ENCODE measurements around the gene CALN1. TPM values are rescaled to one million over a fixed set of nuclear protein-coding genes. Genes with fewer than 3 reads are reported as not detected.

The CALN1 gene
- total and polyA plus RNA-seq, 2 of the 8 experiments (the other 6 are each of a cell fraction or from before 2014, with no cell fraction given), result 6.4 to 15.2 TPM

DNA sequence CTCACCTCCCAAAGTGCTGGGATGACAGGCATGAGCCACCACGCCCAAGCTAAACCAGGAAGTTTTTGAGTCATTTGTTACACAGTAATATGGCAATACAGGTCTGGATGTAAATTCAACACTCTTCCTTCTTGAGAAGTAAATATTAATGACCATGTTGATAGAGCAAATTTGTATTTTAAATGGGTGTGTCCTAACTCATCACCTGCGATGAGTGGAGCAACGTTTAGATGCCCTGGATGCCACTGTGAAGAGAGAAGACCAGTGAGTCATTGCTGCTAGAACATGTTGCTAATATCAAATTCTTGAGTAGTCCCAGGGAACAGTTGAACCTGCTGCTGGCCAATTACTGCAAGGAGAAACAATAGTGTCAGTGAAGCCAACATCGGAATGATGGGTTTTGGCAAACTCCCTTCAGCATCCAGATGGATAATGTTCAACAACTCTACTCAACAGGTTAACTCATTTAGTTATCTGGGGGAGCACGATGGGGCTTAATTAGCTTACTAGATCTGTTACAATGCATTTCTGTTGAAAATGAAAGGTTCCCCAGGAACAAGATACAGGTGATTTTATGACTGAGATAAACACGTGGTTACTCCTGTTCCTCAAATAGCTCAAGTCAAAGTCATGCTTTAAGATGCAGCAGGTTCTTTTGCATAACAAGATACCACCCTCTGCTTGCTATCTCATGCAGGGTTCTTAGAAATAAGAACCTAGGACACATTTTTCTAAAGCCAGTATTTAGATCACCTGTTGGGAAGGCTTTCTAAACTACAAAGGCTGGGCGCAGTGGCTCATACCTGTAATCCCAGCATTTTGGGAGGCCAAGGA lies 146.8 kb downstream of the CALN1 start (continued):
- TF ChIP-seq, protein P1, sequence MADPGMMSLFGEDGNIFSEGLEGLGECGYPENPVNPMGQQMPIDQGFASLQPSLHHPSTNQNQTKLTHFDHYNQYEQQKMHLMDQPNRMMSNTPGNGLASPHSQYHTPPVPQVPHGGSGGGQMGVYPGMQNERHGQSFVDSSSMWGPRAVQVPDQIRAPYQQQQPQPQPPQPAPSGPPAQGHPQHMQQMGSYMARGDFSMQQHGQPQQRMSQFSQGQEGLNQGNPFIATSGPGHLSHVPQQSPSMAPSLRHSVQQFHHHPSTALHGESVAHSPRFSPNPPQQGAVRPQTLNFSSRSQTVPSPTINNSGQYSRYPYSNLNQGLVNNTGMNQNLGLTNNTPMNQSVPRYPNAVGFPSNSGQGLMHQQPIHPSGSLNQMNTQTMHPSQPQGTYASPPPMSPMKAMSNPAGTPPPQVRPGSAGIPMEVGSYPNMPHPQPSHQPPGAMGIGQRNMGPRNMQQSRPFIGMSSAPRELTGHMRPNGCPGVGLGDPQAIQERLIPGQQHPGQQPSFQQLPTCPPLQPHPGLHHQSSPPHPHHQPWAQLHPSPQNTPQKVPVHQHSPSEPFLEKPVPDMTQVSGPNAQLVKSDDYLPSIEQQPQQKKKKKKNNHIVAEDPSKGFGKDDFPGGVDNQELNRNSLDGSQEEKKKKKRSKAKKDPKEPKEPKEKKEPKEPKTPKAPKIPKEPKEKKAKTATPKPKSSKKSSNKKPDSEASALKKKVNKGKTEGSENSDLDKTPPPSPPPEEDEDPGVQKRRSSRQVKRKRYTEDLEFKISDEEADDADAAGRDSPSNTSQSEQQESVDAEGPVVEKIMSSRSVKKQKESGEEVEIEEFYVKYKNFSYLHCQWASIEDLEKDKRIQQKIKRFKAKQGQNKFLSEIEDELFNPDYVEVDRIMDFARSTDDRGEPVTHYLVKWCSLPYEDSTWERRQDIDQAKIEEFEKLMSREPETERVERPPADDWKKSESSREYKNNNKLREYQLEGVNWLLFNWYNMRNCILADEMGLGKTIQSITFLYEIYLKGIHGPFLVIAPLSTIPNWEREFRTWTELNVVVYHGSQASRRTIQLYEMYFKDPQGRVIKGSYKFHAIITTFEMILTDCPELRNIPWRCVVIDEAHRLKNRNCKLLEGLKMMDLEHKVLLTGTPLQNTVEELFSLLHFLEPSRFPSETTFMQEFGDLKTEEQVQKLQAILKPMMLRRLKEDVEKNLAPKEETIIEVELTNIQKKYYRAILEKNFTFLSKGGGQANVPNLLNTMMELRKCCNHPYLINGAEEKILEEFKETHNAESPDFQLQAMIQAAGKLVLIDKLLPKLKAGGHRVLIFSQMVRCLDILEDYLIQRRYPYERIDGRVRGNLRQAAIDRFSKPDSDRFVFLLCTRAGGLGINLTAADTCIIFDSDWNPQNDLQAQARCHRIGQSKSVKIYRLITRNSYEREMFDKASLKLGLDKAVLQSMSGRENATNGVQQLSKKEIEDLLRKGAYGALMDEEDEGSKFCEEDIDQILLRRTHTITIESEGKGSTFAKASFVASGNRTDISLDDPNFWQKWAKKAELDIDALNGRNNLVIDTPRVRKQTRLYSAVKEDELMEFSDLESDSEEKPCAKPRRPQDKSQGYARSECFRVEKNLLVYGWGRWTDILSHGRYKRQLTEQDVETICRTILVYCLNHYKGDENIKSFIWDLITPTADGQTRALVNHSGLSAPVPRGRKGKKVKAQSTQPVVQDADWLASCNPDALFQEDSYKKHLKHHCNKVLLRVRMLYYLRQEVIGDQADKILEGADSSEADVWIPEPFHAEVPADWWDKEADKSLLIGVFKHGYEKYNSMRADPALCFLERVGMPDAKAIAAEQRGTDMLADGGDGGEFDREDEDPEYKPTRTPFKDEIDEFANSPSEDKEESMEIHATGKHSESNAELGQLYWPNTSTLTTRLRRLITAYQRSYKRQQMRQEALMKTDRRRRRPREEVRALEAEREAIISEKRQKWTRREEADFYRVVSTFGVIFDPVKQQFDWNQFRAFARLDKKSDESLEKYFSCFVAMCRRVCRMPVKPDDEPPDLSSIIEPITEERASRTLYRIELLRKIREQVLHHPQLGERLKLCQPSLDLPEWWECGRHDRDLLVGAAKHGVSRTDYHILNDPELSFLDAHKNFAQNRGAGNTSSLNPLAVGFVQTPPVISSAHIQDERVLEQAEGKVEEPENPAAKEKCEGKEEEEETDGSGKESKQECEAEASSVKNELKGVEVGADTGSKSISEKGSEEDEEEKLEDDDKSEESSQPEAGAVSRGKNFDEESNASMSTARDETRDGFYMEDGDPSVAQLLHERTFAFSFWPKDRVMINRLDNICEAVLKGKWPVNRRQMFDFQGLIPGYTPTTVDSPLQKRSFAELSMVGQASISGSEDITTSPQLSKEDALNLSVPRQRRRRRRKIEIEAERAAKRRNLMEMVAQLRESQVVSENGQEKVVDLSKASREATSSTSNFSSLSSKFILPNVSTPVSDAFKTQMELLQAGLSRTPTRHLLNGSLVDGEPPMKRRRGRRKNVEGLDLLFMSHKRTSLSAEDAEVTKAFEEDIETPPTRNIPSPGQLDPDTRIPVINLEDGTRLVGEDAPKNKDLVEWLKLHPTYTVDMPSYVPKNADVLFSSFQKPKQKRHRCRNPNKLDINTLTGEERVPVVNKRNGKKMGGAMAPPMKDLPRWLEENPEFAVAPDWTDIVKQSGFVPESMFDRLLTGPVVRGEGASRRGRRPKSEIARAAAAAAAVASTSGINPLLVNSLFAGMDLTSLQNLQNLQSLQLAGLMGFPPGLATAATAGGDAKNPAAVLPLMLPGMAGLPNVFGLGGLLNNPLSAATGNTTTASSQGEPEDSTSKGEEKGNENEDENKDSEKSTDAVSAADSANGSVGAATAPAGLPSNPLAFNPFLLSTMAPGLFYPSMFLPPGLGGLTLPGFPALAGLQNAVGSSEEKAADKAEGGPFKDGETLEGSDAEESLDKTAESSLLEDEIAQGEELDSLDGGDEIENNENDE (IDR thresholded peaks at IDR 0.05; ENCODE audit: insufficient replicate concordance, low read length), result no peak
- TF ChIP-seq SAP30 (IDR thresholded peaks at IDR 0.05; ENCODE audit: insufficient read depth, insufficient replicate concordance, low read length) (no peak), CHD1 (IDR thresholded peaks at IDR 0.05; ENCODE audit: low read depth, low read length) (no peak), EGR1 (IDR thresholded peaks at IDR 0.05; ENCODE audit: borderline replicate concordance, low read depth, low read length) (no peak), SP4 (IDR thresholded peaks at IDR 0.05; ENCODE audit: low read length) (no peak), SIN3A (conservative IDR thresholded peaks at IDR 0.05 in 1 of 2, IDR thresholded peaks at IDR 0.05 in 1 of 2; ENCODE audit: low read depth in 1 of 2, low read length in 2 of 2) (0 out of 4 replicates have a peak, but pooled peaks of 1 of the 2 experiments have one; percentile 36), SIRT6 (IDR thresholded peaks at IDR 0.05; ENCODE audit: low read length) (no peak), GABPA (IDR thresholded peaks at IDR 0.05; ENCODE audit: borderline replicate concordance, insufficient read depth, low read length) (no peak), ASH2L (IDR thresholded peaks at IDR 0.05; ENCODE audit: low read length) (no peak), RXRA (IDR thresholded peaks at IDR 0.05; ENCODE audit: insufficient read depth, low read depth, low read length) (no peak)

Data from H1 (cell line).